Measurements from ENCODE around the gene CD14.

- TF ChIP-seq EZH2 (IDR thresholded peaks at IDR 0.05; ENCODE audit: insufficient read depth, poor library complexity, severe bottlenecking) = no peak
- TF ChIP-seq EZH2phosphoT487 (IDR thresholded peaks at IDR 0.05; ENCODE audit: insufficient read depth, low read depth) = no peak
Observed at GRCh38 chr5:140632366-140633020, 482 bp downstream of the CD14 start.
